ENCODE measurements around the gene C11orf68.
A peak's percentile ranks its signal among the peaks of the same experiment; 100 is the strongest.

C11orf68 gene

DNA sequence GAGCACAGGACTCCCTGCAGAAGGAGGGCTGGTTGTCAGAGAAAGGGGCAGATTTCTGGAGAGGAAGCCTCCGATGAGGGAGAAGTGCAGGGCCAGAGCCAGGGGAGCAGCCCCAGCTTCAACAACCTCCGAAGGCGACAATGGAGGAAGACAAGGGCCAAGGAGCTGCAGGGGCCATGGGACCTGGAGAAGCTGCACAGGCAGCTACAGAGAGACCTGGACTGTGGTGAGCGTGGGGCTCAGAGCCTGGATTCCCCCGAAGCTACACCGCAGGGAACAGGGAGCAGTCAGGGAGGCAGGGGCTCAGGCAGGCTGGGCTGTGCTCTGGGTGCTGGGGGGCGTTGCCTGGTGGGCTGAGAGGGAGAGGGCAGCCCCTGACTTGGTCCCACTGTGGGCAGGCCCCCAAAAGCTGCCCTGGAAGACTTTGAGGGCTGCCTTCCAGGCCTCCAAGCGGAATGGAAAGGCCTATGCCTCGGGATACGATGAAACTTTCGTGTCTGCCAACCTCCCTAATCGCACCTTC lies 28.8 kb upstream of the C11orf68 start:
- Mint-ChIP-seq H3K4me1 (no peaks in the 10 kb centered on the region), H3K9me3 (no peaks in the 10 kb centered on the region), H3K27ac (no peak overlapping the region), H3K36me3 (no peaks in the 10 kb centered on the region), H3K4me3 (no peak overlapping the region), H3K27me3 (no peaks in the 10 kb centered on the region)

DNA sequence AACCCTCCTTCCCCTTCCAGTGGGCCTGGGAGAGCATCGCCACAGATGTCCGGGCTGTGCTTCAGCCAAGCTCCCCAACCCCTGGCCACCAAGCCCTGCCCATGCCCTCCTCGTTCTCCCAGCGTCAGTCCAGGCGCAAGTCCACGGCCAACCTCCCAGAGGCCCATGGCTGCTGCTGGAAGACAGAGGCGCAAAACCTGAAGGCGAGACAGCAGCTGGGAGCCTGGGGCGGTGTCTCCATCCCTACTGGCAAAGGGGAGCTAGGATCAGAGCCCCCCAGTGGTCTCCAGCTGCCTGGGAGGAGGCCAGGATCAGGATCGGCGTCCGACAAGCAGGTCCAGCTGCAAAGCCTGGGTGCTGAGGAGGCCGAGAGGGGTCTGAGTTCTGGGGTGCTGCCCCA lies 28.3 kb upstream of the C11orf68 start:
- Mint-ChIP-seq H3K27ac (no peak overlapping the region), H3K36me3 (no peaks in the 10 kb centered on the region), H3K27me3 (no peaks in the 10 kb centered on the region), H3K4me3 (no peak overlapping the region), H3K9me3 (no peaks in the 10 kb centered on the region), H3K4me1 (no peaks in the 10 kb centered on the region)

DNA sequence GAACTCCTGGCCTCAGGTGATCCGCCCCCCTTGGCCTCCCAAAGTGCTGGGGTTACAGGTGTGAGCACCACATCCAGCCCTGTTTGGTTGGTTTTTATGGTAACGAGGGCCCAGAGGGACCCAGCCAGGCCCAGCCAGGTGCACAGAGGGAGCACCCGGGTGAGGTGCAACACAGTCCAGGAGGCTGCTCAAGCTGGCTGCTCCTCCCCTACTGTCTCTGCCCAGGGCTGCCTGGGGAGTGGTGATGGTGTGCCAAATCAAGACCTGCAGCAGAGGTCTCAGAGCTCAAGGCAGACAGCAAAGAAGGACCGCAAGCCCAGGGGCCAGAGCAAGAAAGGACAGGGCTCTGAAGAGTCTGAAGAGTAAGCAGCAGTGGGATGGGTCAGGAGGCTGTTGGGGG lies 27.8 kb upstream of the C11orf68 start:
- Mint-ChIP-seq H3K4me3 (no peak overlapping the region), H3K9me3 (no peaks in the 10 kb centered on the region), H3K27me3 (no peaks in the 10 kb centered on the region), H3K27ac (no peak overlapping the region), H3K36me3 (no peaks in the 10 kb centered on the region), H3K4me1 (no peaks in the 10 kb centered on the region)

DNA sequence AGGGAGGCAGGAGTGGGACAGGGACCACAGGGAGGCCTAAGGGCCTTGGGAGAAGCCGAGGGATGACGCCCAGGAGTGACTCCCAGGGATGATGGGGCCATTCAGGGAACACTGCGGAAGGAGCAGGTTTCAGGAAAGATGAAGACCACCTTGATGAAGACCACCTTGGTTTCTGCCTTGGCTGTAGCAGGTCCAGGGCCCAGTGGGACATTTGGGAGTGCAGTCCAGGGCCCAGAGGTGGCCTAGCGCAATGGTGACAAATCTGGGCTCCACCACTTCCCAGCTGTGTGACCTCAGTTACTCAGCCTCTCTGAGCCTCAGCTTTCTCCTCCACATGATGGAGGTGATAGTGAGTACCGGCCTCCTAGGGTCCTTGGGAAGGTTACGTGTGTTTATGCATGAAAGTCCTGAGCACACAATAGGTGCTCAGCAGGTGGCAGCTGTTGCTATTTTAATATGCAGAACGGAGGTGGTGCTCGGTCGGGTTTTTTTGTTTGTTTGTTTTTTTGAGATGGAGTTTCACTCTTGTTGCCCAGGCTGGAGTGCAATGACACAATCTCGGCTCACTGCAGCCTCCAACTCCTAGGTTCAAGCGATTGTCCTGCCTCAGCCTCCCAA lies 27.2 kb upstream of the C11orf68 start:
- Mint-ChIP-seq H3K4me1 (no peaks in the 10 kb centered on the region), H3K4me3 (no peak overlapping the region), H3K27me3 (no peaks in the 10 kb centered on the region), H3K36me3 (no peaks in the 10 kb centered on the region), H3K27ac (no peak overlapping the region), H3K9me3 (no peaks in the 10 kb centered on the region)

DNA sequence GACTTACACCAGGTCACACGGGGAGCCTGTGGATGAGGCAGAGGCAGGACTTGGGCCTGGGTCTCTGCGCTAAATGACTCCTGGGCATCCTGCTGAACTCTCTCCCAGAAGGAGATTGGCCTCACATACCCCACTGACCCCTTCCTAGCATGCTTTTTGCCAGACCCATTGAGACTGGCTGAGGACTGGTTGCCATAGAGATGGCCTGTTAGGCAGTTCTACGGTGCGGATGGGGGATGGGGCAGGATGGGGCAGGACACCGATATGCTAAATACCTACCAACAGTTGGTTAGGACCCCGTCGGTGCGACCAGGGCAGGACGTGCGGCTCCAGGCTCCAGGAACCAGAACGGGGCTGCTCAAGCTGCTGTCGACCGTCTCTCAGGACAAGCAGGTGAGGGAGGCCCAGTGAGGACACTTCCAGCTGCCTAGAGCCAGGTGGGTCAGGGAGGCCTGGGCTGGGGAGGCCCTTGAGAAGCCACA lies 26.6 kb upstream of the C11orf68 start, which contains the start of gene TSGA10IP:
Gene TSGA10IP, plus strand, starts transcription at position 51 of the 482 bp plus-strand sequence. Its CDS starts 196 bp downstream, at position 247.
- Mint-ChIP-seq H3K9me3 (no peaks in the 10 kb centered on the region), H3K4me3 (no peak within 1 kb of the TSS), H3K36me3 (no peaks in the 10 kb centered on the region), H3K27ac (no peak within 1 kb of the TSS), H3K27me3 (no peaks in the 10 kb centered on the region), H3K4me1 (no peaks in the 10 kb centered on the region)

DNA sequence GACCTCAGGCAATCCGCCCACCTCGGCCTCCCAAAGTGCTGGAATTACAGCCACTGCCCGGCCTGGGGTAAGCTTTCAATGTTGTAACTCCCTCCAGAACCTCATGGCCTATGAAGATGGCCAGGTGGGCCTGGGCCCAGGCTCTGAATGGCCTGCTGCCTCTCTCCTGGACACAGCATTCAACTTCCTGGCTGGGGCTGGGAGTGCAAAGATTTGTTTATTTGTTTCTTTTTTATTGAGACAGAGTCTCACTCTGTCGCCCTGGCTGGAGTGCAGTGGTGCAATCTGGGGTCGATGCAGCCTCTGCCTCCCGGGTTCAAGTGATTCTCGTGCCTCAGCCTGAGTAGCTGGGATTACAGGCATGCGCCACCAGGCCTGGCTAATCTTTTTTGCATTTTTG lies 25.9 kb upstream of the C11orf68 start:
- Mint-ChIP-seq H3K27ac (no peak overlapping the region), H3K36me3 (no peaks in the 10 kb centered on the region), H3K4me3 (no peak overlapping the region), H3K4me1 (no peaks in the 10 kb centered on the region), H3K27me3 (no peaks in the 10 kb centered on the region), H3K9me3 (no peaks in the 10 kb centered on the region)

DNA sequence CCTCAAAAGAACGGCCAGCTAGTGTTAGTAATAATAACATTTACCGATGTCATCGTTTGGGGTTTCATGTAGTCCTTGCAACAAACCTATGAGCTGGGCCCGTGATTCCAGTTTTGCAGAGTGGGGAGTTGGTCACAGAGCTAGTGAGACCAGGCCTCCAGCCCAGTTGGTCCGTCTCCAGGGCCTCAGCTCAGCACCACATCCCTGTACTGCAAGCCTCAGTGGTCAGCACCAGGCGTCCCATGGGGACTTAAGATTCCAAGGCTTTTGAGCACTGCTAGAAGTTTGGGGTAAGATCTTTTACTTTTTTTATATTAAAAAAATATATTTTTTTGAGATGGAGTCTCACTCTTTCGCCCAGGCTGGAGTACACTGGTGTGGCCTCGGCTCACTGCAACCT lies 25.3 kb upstream of the C11orf68 start:
- no peak overlapping the region for H3K27ac Mint-ChIP-seq
- H3K4me3 Mint-ChIP-seq: no peak overlapping the region
- no peaks in the 10 kb centered on the region for H3K27me3 Mint-ChIP-seq
- no peaks in the 10 kb centered on the region for H3K4me1 Mint-ChIP-seq
- no peaks in the 10 kb centered on the region for H3K9me3 Mint-ChIP-seq
- no peaks in the 10 kb centered on the region for H3K36me3 Mint-ChIP-seq

DNA sequence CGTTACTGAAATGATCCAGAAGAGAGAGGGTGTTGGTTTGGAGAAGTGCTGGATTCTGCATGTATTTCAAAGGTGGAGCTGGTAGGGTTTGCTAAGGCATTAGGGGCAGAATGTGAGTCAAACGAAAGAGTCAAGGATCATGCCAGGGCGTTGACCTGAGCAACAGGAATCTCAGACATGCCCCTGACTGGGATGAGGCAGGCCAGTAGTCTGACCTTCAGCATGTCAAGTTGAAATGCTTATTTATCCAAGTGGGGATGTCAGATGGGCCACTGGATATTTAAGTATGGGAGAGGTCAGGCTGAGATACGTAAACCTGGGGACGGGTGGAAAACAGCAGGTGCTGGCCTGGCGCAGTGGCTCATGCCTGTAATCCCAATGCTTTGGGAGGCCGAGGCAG lies 23.7 kb upstream of the C11orf68 start:
- no peak overlapping the region for H3K27ac Mint-ChIP-seq
- H3K4me1 Mint-ChIP-seq: no peaks in the 10 kb centered on the region
- no peak overlapping the region for H3K4me3 Mint-ChIP-seq
- H3K27me3 Mint-ChIP-seq: no peaks in the 10 kb centered on the region
- no peaks in the 10 kb centered on the region for H3K9me3 Mint-ChIP-seq
- no peaks in the 10 kb centered on the region for H3K36me3 Mint-ChIP-seq

DNA sequence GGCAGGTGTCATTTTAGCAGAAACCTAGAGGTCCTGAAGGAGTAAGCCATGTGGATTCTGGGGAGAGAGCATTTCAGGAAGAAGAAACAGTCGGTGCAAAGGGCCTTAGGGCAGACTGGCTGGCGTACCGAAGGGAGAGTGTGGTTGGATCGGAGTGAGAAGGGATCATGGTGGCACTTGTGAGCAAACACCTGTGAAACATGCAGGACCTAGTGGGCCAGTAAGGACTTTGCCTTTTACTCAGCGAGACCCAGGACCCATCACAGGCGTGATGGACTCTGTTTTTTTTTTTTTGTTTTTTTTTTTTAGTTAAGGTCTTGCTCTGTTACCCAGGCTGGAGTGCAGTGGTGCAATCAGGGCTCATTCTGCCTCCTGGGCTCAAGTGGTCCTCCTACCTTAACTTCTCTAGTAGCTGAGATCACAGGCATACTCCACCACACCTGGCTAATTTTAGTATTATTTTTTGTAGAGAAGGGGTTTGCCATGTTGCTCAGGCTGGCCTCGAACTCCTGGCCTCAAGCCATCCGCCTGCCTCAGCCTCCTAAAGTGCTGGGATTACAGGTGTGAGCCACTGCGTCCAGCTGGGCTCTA lies 23.0 kb upstream of the C11orf68 start:
- H3K4me3 Mint-ChIP-seq: no peak overlapping the region
- H3K27ac Mint-ChIP-seq: no peak overlapping the region
- H3K9me3 Mint-ChIP-seq: no peaks in the 10 kb centered on the region
- H3K27me3 Mint-ChIP-seq: no peaks in the 10 kb centered on the region
- no peaks in the 10 kb centered on the region for H3K4me1 Mint-ChIP-seq
- H3K36me3 Mint-ChIP-seq: no peaks in the 10 kb centered on the region

DNA sequence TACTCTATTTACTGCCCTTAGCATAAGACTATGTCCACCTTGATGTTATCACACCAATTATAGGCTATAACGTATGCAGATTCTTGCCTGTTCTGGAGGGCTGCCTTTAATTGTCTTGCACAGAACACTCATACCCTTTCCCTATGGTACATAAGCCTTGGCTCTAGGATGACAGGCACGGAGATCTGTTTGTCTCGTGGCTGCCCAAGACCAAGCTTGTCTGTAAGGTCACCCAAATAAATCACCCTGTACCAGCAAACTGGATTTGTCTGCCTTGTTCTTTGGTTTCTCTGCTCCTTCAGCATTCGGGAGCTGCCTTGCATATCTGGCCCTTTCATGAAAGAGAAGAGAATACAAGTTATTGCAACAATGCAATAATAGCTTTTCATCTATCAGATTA lies 18.9 kb upstream of the C11orf68 start:
- no peak overlapping the region for H3K4me3 Mint-ChIP-seq
- H3K4me1 Mint-ChIP-seq: no peaks in the 10 kb centered on the region
- no peak overlapping the region for H3K27ac Mint-ChIP-seq
- H3K9me3 Mint-ChIP-seq: no peaks in the 10 kb centered on the region
- H3K27me3 Mint-ChIP-seq: no peaks in the 10 kb centered on the region
- H3K36me3 Mint-ChIP-seq: no peaks in the 10 kb centered on the region

DNA sequence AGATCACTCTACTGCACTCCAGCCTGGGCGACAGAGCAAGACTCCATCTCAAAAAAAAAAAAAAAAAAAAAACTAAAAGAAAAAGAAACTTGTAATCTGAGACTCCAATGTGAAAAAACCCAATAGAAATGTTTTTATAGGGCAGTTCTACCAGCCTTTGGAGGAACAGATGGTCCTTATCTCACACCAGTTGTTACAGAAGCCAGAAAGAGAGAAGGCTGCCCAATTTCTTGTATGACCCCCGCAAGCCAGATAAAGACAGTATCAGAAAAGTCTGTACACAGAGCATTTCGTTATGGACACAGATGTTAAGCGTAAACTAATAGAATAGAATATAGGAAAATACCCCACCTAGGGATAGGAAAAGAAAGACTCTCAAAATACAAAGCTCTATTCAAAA lies 15.2 kb upstream of the C11orf68 start:
- Mint-ChIP-seq H3K9me3 (no peaks in the 10 kb centered on the region), H3K4me1 (peaks cover 13% of the 10 kb centered on the region), H3K27me3 (no peaks in the 10 kb centered on the region), H3K36me3 (no peaks in the 10 kb centered on the region), H3K4me3 (no peak overlapping the region), H3K27ac (no peak overlapping the region)

DNA sequence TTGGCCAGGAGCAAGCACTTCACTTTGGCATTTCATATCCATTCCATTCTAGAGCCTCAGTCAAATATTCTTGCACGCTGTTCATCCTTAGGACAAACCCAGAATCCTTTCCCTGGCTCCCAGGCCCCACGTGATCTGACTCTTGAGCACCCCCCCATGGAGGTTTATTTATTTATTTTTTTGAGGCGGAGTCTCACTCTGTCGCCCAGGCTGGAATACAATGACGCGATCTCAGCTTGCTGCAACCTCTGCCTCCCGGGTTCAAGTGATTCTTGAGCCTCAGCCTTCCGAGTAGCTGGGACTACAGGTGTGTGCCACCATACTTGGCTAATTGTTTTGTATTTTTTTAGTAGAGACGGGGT lies 13.7 kb upstream of the C11orf68 start:
- no peaks in the 10 kb centered on the region for H3K27me3 Mint-ChIP-seq
- H3K36me3 Mint-ChIP-seq: no peaks in the 10 kb centered on the region
- H3K4me1 Mint-ChIP-seq: peaks cover 28% of the 10 kb centered on the region
- no peaks in the 10 kb centered on the region for H3K9me3 Mint-ChIP-seq
- H3K27ac Mint-ChIP-seq: no peak overlapping the region
- no peak overlapping the region for H3K4me3 Mint-ChIP-seq

DNA sequence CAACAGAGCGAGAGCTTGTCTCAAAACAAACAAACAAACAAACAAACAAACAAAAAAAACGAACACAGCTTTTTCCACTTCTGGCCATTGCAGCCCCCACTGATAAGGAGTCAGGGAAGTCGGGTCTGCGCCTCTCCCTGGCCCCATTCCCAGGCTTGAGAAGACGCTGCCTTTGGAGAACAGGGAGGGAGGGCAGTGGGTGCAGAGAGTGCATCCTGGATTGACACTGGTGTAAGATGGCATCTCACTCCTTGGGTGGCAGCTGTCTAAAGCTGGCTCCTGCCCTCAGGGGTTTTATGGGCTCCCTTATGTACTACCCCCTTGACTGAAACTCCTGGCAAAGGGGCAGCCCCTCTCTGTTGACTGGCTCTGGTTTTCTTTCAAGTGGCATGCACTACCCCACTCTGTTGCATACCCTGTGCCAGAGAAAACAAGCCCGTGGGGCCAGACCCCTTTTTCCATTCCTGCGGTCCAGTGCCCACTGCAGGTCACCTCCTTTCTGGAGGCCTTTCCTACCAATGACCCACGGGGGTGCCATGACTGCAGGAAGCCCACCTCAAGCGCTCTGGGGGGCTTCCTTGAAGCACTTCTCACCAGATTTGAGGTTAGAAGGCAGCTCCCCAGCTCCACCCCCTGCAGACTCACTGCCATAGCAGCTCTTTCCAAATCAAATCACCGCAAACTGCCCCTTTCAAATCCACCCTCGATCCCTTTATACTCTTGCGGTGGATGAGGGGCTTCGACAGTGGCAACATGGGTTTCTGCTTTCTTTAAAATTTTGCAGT lies 13.1 kb upstream of the C11orf68 start:
- Mint-ChIP-seq H3K4me3 (no peak overlapping the region), H3K9me3 (no peaks in the 10 kb centered on the region), H3K4me1 (peaks cover 34% of the 10 kb centered on the region), H3K27me3 (no peaks in the 10 kb centered on the region), H3K27ac (no peak overlapping the region), H3K36me3 (no peaks in the 10 kb centered on the region)

DNA sequence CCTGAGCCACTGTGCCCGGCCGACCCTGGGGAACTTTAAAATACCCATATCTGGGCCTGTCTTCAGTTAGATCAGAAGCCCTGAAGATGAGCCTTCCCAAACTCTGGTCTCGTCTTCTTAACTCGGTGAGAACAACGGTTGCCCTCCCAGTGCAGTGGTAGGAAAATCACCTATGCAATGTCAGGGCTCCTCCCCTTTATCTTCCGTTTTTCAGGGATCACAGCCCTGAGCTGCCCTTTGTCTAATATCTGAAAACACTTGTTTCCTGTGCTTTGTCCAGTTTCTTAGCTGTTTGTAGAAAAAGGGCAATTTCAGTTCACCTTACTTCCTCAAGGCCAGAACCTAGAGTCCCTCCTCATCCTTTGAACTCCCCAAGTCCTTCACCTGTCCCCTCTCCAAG lies 9.8 kb upstream of the C11orf68 start:
- Mint-ChIP-seq H3K36me3 (no peaks in the 10 kb centered on the region), H3K27ac (peak overlapping the region; percentile 93), H3K27me3 (no peaks in the 10 kb centered on the region), H3K4me3 (peak overlapping the region; percentile 76), H3K9me3 (no peaks in the 10 kb centered on the region), H3K4me1 (peaks cover 36% of the 10 kb centered on the region)

DNA sequence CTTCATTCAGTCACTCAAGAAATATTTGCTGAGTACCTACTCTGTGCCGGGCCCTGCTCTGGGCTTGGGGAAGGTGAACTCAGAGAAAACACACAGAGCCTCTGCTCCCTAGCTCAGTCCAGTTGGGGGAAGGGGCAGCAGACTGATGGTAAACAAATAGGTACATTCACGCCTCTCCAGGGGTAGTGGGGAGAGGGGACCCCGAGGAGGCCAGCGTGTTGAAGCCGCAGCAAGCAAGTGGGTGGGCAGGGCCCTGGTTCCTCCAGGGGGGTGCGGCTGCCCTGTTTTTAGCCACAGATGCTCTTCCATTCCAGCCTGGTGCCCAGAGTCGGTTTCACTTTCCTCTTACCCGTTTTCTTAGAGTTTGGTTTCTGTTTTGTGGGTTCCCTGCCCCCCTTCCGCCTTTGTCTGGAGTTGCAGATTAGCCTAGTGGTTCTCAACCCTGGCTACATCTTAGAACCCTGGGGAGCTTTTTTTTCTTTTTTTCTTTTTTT lies 9.1 kb upstream of the C11orf68 start:
- Mint-ChIP-seq H3K4me1 (peaks cover 40% of the 10 kb centered on the region), H3K4me3 (peak overlapping the region; percentile 76), H3K36me3 (peaks cover 2% of the 10 kb centered on the region)

DNA sequence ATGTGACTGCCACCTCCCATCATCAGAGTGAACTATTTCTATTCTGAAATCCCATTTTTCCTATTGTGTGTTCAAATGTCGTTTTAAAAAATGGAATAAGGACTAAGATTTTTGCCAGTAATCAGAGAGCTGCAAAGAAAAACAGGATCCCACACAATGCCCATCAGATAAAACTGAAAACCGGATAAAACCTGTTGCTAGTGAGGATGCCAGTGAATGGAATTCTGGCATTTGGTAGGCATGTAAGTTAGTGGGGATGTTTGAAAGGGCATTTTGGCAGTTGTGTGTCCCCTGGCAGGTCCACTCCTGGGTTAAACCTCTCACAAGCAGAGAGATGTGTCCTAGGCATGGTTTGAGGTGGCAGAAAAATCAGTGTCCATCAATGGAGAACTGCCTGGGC lies 6.5 kb upstream of the C11orf68 start:
- H3K27ac Mint-ChIP-seq: no peak overlapping the region
- peaks cover 45% of the 10 kb centered on the region for H3K4me1 Mint-ChIP-seq
- no peak overlapping the region for H3K4me3 Mint-ChIP-seq
- H3K9me3 Mint-ChIP-seq: no peaks in the 10 kb centered on the region
- H3K27me3 Mint-ChIP-seq: no peaks in the 10 kb centered on the region
- peaks cover 6% of the 10 kb centered on the region for H3K36me3 Mint-ChIP-seq

More for the DNA sequence above, 9.1 kb upstream of the C11orf68 start:
- Mint-ChIP-seq H3K9me3 (no peaks in the 10 kb centered on the region), H3K27ac (peak overlapping the region; percentile 93), H3K27me3 (no peaks in the 10 kb centered on the region)
